GM18498 (cell line): ENCODE measurements around the gene ELL2.
"Not testable (repeated sequence)": the region's sequence is repeated elsewhere in the genome, so short reads cannot be mapped to it uniquely, and the experiment has no call there.

Experiments
- ATAC-seq: cut with Tn5 transposase; IDR thresholded peaks from one replicate; pipeline ENCODE4 v1.9.1; 2021; ENCODE audit warnings: mild to moderate bottlenecking, moderate library complexity; ENCODE audit not compliant: unreplicated experiment

ELL2 gene

DNA sequence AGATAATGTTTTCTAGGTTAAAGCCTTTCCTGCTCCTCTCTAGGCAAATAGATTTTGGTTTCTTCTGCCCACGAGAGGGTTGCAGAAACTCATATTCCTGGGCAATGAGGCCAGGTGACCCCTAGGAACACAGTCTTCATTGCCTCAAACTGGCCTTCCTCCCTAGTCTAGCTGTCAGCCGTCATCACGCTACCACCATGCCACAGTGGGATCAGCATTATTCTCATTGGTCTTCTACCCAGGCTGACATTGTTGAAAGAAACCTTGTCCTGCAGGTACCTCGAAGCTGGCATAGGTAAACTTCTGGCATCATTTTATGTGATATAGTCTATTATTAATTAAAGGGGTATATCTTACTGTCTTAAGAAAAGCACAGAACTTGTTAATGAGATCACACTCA is 51.1 kb downstream of the ELL2 start:
- no peak for ATAC-seq

DNA sequence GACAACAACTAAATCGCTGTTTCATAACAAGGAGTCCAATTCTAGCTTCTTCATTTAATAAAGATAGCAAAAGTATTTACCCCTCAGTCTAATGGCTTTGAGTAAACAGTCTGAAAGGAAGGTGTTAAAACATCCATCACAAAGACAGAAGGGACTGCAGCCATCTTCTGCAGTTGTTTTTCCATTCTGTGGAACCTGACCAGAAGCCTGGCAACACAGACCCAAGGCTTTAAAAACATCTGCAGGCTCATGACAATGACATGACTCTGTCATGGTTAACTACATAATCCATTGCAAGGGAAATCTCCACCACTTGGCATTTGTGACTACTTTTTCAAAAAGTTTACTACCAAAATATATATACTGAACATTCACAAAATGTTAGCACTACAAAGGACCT is 51.9 kb downstream of the ELL2 start:
- no peak for ATAC-seq

DNA sequence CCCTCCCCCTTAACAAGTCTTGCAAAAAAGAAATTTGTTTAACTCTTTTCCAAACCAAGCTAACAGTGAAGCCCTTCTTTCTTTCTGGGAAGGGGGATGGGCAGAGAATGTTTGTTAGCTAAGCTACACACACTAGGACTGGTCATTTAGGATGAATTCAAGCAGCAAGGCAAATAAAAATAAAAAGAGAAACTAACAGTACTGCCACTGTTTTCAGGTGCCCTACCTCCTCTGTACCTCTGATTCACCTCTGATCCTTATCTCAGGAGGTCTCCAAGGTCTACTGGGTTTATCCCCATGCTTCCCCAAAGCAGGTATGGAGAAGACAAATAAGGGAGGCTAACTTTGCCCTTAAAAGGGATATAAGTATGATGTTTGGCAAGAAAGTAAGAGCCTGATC is 52.9 kb downstream of the ELL2 start:
- ATAC-seq, result no peak

DNA sequence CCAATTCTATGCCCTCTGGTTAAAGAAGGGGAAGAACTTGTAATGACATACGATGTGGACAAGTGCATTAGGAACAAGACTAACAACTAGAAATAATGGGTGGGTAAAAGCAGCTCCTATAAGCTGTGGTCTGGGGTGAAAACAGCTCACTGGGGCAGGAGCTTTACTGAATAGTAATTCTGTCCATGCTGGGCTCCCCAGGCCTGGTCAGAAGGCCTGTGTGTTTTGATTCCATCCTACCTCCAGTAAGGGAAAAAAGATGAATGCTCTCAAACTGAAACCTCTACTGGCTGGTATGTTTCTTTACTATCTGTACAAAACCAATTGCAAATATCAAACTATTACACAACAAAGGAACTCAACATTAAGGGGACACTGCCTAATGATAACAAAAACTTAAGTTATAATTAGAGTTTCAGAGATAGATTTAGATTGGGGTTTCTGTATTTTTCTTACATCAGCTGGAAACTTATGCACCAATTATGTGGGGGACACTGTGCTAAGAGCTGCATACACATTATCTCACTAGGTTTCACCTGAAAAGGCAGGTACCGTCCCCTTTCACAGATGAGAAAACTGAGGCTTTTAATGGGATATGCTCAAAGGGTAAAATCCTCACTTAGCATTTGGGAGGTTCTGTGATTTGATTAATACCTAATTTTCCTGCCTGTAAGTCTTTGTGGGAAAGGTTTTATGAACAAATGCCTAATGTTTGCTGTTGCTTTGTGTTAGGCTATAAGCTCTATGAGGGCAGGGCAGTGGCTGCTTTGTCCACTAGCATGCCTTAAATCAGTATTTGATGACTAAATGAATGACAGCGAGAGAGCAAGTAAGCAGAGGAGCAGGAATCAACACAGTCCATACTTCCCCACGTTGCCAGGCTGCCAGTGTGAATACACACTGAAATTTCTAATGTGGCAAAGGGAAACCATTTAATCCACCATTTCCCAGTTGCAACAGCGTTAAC is 53.6 kb downstream of the ELL2 start:
- peak; percentile 26 for ATAC-seq

DNA sequence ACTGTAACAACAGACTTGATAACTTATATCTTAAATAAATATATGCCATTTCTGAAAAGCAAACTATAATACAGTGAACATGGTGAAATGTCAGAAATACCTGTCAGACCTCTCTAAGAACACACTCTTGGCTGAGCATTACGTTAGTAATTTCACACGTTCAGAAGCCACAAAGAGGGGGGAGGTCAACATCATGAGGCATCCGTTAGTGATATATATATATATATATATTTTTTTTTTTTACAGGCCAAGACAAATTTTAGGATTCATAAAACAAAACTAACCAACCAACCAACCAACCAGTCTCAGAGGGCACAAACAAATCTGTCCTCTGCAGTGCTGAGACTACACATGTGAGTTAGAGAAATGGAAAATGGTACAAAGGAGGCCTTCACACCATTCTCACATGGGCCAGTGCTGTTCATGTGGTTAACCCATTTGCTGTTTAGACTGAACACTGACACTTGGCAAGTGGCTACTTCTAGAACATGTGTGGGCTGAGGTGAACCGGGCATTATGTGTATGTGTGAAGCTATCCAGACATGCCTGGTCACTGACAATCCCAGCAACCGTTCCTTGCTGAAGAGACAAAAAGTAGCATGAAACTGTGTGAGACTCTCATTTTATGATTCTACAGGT is 54.5 kb downstream of the ELL2 start:
- peak; percentile 56 for ATAC-seq

DNA sequence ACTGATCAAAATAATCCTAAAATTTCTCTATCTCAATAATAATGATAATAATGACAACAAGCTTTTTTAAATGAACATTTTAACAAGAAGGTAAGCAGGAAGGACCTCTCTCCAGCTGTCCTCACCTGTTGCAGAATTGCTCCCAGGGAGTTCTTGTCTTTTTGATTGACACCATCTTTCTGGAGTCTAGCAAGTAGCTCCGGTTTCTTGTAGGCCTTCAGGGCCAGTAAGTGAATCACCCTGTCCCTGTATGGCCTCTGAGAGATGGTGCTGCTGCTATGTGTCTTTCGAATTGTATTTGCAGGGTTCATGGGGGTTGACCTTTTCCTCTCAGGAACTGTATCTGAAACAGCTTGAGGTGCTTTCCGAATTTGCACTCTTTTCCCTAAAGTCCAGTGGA is 55.3 kb downstream of the ELL2 start:
- not testable (repeated sequence) for ATAC-seq

DNA sequence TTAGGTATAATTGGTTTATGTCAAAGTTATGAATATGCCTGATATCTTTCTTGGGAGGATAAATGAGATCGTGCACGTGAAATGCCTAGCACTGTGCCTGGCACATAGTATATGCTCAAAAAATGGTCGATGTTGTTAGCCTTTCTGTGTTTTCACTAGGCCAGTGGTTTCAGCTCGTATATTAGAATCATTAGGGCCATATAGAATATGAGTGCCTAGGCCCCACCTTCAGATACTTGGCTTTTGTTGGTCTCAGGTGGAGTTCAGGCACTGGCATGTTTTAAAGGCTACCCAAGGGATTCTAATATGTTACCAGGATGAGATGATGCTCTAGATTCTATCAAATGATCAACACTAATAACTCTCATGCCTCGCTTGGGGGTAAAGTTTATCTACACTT is 56.8 kb downstream of the ELL2 start:
- ATAC-seq, result no peak

DNA sequence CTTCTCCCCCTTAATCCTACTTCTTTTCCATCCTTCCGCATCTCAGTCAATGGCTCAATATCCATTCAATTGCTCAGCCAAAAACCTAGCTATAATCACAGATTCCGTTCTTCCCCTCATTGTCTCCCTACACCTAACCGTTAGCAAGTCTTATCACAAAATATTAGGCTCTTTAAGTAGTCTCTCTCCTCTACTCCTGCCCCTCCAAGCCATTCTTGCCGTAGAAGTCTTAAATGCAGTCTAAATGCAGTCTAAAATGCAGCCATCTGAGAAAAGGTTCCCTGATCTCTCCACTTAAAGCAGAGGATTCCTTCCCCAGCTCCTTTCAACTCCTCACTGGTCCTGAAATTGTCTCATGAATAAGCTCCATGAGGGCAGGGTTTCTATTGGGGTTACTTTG is 57.8 kb downstream of the ELL2 start:
- no peak for ATAC-seq

DNA sequence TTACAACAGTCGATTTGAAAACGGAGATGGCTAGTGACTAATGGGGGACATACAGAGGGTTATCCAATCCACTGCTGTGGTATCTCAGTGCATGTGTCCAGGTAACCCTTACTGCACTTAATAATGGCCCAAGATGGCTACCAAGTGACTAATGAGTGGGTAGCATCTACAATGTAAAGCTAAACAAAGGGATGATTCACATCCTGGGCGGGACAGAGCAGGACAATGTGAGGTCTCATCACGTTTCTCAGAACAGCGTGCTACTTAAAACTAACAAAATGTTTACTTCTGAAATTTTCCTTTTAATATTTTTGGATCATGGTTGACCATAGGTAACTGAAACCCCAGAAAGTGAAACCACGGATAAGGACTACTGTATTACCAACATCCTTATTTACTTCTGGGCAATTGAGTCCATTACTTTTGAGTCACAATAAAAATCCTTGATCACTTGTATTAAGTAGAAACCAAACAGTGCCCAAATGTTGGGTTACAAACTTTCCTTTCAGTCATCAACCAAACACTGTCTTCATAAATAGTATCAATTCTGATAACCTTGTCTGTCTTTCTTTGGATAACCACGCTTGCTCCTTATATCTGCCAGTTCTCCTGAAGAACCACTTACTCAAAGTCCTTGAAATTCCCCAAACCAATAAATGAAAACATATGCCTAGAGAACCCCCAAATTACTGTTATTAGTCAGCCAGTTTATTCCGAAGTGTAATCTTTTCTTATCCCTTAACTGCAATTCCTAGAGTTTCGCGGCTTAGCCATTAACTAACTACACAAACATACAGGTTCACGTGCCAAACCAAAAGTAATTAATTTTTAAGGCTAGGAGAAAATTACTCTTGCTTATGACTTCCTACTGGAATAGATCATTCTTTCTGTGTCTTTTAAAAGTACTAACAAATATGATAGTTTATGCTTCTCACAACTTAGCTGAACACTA is 59.7 kb downstream of the ELL2 start:
- ATAC-seq, result no peak

DNA sequence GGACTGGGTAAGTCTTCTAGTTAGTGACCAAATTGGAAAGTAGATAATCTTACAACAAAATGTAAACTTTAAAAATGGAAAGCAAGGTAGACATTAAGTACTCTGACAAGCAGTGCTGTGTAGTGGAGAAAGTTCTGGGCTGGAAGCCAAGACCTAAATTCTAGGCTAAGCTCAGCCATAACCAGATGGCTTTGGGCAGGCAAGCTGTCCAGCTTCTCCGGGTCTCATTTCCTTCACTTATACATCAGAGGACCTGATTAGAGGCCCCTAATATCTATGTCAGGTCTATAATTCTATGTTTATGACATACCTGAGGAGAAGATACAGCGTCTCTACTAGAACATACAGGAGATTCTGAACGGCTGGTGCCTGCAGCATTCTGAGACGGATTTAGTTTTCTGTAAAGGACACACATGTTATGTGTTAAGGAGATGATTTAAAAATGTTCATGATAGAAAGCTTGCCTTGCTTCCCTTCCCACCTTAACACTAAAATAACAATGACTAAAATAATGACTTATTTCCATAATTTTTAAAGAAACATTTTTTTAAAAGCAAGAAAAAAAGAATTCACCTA is 61.2 kb downstream of the ELL2 start:
- no peak for ATAC-seq

DNA sequence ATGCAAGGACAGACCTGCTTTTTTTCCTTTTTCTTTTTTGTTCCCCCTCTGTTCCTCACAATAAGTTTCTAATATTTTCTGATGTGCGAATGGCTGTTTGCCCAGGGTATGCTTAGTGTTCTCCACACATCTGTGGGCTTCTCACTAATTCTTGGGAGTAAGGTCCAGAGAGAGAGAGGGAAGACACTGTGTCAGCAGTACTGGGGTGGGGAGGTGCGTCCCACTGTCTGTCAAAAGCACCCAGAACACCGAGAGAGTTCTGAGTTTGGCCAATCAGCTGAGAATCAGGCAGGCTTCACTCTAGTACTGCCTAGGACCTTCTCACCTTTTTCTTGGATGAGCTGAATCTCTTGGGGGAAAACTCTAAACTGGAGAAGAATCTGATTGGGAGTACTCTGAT is 61.8 kb downstream of the ELL2 start:
- no peak for ATAC-seq

DNA sequence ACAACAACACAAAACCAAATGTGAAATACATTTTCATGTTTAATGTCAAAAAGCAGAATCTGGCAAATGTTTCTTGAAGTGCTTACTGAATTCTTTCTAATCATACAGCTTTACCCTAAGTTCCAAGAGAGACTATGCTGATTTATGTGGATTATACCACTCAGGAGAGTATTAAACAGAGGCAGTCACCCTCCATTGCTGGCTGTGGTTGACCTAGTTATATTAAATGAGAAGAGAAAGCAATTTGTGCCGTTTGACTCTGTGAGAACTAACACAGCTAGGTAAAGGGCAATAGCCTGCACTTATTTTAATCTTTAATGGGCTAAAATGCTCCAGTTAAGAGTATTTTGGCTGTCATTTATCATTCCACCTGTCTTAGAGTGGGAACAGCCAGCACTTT is 62.6 kb downstream of the ELL2 start:
- no peak for ATAC-seq

DNA sequence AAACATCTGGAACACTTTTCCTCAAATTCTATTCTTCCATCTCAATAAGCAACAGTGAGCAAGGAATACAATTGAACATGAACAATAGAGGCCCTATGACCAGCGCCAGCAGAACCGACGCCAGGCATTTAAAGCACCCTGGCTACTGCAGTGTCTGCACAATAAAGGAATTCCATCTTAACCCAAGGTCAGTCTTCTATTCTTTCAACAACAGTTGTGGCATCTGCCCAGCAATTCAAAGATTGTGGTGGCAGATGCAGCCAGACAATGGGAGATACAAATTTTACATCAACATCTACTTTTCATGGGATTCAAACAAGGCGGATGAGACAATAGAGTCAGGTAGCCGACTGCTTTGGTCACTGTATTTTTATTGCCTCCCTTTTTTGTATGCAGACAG is 65.9 kb downstream of the ELL2 start:
- no peak for ATAC-seq

DNA sequence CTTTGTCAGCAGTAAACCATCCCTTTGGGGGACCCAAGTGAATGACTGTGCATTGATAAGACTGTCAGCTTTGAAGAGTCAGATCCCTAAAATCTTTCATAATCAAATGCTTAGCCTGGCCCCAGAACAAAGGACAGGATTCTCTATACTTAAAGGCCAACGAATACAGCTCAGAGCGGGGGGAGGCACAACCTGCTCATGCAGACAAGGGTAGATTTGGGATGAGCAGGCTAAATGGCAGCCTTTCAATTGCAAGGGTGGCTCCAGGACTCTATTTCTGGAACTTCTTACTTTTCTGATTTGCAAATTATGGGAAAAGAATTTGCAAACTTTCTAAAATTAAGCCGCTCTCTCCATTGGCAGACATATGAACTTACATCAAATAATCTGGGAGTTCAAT is 66.4 kb downstream of the ELL2 start:
- no peak for ATAC-seq

DNA sequence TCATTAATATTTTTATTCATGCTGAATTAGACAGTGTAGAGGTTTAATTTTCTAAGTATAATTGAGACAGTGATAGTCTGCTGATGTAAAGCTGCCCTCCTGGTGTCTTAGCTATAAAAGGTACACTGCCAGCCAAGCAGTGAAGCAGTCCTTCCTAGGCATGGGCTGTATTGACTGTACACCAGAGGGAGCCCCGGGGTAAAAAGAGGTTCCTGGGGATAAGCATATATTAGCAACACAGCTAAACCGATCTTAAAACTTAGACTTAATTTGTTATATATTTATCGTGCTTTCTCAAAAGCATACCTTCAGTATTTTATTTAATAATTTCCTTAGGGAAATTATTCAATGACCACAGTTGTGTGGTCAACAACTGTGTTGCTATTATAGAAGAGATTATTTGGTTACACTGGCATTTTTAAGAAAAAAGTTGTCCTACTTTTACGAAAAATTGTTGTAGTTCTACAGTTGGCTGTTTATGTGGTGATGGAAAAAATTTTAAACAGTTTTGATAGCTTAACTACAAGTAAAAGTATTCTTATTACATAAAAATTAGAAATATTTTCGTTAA is 68.8 kb downstream of the ELL2 start:
- ATAC-seq, result peak; percentile 69

DNA sequence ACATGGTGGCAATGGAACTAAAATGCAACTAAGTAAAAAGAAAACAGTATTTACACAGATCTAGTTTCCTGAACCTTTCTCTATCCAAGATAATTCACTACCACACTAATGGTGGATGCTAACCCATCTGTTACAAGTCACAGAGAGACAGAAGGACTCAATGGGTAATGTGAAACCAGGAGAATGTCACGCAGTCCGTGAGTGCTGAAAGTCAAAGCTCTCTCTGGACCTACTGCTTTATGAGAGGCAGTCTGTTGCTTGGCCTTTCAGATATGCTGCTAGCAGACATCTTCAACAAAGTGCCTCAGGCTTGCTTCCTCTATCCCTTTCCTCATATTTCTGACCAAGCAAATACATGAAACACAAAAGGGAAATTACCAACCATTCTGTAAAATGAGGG is 70.2 kb downstream of the ELL2 start:
- ATAC-seq, result no peak

DNA sequence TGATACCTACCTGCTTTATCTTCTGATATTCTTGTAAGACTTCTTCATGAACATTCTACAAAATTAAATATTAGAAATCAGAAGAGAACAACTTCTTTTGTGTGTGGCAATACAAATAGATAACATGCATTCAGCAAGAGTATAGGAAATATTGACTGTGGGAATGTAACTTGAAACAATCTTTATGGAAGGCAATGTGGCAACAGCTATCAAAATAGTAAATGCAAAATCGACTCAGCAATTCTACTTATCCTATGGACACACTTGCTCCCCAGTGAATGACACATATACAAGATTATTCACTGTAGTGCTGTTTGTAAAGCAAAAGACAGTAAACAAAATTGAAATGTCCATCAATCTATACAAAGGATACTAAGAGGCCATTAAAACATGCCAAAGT is 72.6 kb downstream of the ELL2 start:
- no peak for ATAC-seq

DNA sequence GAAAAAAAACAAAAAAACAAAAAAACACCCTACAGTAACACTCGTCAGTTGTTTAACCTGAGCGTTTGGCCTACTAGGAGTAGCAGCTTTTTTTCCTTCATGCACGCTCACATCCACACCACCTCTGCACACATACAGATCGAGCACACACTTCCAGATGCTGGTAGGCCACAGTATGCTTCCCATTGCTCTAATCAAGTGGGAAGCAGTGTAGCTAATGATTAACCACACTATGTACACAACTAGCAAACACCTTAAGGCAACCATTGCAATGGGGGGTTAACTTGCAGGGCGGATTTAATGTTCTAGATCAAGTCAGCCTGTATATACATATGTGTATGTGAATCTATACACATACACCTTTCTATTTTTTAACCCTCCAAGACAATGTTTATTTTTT is 73.7 kb downstream of the ELL2 start:
- no peak for ATAC-seq

DNA sequence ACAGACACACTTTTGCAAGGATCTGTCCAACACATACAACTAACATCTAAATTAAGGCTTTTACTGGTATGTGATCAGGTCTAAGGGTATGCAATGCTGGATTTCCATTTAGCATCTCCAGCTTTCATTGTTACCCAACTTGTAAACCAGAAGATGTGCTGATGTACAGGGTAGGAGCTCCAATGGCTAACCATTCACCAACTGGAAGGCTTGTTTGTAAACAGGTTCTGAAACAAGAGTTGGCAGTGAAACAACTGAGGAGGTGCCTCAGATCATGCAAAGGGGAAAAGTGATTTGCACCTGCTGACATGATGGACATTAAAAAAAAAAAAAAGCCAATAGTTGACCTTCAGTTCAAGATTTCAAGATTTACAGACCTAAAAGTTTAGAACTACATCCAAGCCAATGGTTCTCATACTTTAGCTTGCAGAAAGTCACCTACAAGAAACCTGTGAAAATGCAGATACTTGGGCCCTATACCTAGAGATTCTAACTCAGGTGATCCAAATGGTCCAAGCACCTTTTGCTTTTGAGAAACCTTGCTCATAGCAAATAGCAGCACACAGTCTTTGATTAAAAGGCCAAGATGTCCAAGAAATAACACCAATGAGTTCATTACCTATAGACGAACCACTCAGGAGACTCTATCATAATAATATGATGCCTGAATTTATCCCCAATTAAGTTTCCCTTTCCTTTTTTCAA is 75.2 kb downstream of the ELL2 start:
- no peak for ATAC-seq

DNA sequence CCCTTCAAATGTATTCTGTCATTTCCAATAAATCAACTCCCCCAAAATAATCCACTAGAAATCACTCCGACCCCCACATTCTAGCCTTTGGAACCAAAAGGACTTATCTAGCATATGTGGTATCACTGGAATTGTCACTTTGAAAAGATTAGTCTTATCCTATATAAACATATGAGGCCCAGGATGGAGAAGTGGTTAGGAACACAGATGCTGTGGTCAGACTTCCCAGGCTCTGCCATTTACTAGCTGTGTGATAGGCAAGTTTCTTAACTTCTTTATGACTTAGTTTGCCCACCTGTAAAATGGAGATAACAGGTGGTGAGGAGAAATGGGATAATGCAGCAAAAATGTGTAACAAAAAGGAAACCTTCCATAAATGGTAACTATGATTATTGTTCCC is 77.1 kb downstream of the ELL2 start:
- ATAC-seq, result no peak
